Trophoblast cell (in vitro differentiated cells and primary cell): Measurements from ENCODE around the gene CEP41.

Experiments used
- DNase-seq, 2 donors: peaks; one replicate each; pipeline ENCODE4 v3.0.0-alpha.2; 2016
- H2AFZ ChIP-seq: 2 replicates; pipeline ENCODE4 v1.6.1; 2013; ENCODE audit warnings: low read length, moderate library complexity, mild to moderate bottlenecking; ENCODE audit not compliant: insufficient read depth, poor library complexity
- H2AK5ac ChIP-seq: 2 replicates; pipeline ENCODE4 v1.6.1; 2013; ENCODE audit warnings: mild to moderate bottlenecking, low read length
- H2BK120ac ChIP-seq: 2 replicates; pipeline ENCODE4 v1.6.1; 2013; ENCODE audit warnings: low read length, mild to moderate bottlenecking, moderate library complexity; ENCODE audit not compliant: insufficient read depth, poor library complexity
- H2BK12ac ChIP-seq: 2 replicates; pipeline ENCODE4 v1.6.1; 2013; ENCODE audit warnings: mild to moderate bottlenecking, low read length, moderate library complexity
- H2BK5ac ChIP-seq: 2 replicates; pipeline ENCODE4 v1.6.1; 2013; ENCODE audit warnings: low read length, low read depth, moderate library complexity, mild to moderate bottlenecking; ENCODE audit not compliant: poor library complexity
- H3K14ac ChIP-seq: 2 replicates; pipeline ENCODE4 v1.6.1; 2013; ENCODE audit warnings: mild to moderate bottlenecking, low read length
- H3K18ac ChIP-seq: 2 replicates; pipeline ENCODE4 v1.6.1; 2013; ENCODE audit warnings: mild to moderate bottlenecking, low read length
- H3K23ac ChIP-seq: 2 replicates; pipeline ENCODE4 v1.6.1; 2013; ENCODE audit warnings: low read length
- H3K27ac ChIP-seq: 2 replicates; pipeline ENCODE4 v1.5.1; 2013; ENCODE audit warnings: low read depth, mild to moderate bottlenecking, inconsistent platforms, low read length, moderate library complexity
- H3K27me3 ChIP-seq: 2 replicates; pipeline ENCODE4 v1.6.1; 2013; ENCODE audit warnings: inconsistent platforms, mild to moderate bottlenecking, low read length, moderate library complexity; ENCODE audit not compliant: insufficient read depth
- H3K36me3 ChIP-seq, 2 experiments: 1 replicate in 1 of 2; 2 replicates in 1 of 2; pipeline ENCODE4 v1.6.1; 2013; ENCODE audit warnings: low read length in 2 of 2, mild to moderate bottlenecking in 2 of 2, moderate library complexity in 1 of 2; ENCODE audit not compliant: insufficient read depth in 2 of 2, control insufficient read depth in 1 of 2
- H3K4ac ChIP-seq: 2 replicates; pipeline ENCODE4 v1.6.1; 2013; ENCODE audit warnings: low read depth, mild to moderate bottlenecking, low read length, moderate library complexity
- H3K4me1 ChIP-seq, 2 experiments: 1 replicate in 1 of 2; 2 replicates in 1 of 2; pipeline ENCODE4 v1.6.1; 2013; ENCODE audit warnings: low read length in 2 of 2, mild to moderate bottlenecking in 2 of 2, moderate library complexity in 1 of 2; ENCODE audit not compliant: insufficient read depth in 2 of 2, control insufficient read depth in 1 of 2
- H3K4me2 ChIP-seq: 2 replicates; pipeline ENCODE4 v1.6.1; 2013; ENCODE audit warnings: inconsistent platforms, mild to moderate bottlenecking, low read length, moderate library complexity
- H3K4me3 ChIP-seq: 2 replicates; pipeline ENCODE4 v1.5.1; 2013; ENCODE audit warnings: mild to moderate bottlenecking, low read depth, low read length, inconsistent platforms
- H3K79me1 ChIP-seq: one replicate; pipeline ENCODE4 v1.6.1; 2013; ENCODE audit warnings: low read length
- H3K79me2 ChIP-seq: 2 replicates; pipeline ENCODE4 v1.6.1; 2013; ENCODE audit warnings: low read length, mild to moderate bottlenecking; ENCODE audit not compliant: control insufficient read depth, insufficient read depth, poor library complexity
- H3K9ac ChIP-seq: 2 replicates; pipeline ENCODE4 v1.6.1; 2013; ENCODE audit warnings: mild to moderate bottlenecking, low read length
- H3K9me3 ChIP-seq: 2 replicates; pipeline ENCODE4 v1.6.1; 2013; ENCODE audit warnings: low read depth, mild to moderate bottlenecking, control low read depth, inconsistent platforms, low read length; ENCODE audit not compliant: insufficient read depth
- H4K12ac ChIP-seq: 2 replicates; pipeline ENCODE4 v1.6.1; 2013; ENCODE audit warnings: low read depth, mild to moderate bottlenecking, low read length, moderate library complexity
- H4K8ac ChIP-seq: 2 replicates; pipeline ENCODE4 v1.6.1; 2013; ENCODE audit warnings: low read depth, mild to moderate bottlenecking, low read length, moderate library complexity
- H4K91ac ChIP-seq: one replicate; pipeline ENCODE4 v1.6.1; 2013; ENCODE audit warnings: low read depth, mild to moderate bottlenecking, low read length, moderate library complexity
- WGBS: extraction: QIAGEN DNeasy Blood & Tissue Kit; methylation state at CpG from one replicate; pipeline ENCODE4 v1.1.7; 2013; ENCODE audit warnings: missing lambda C conversion rate; ENCODE audit not compliant: insufficient read length, insufficient coverage; ENCODE audit errors: extremely low coverage; 5-methylcytosine and 5-hydroxymethylcytosine counted together

The CEP41 gene

DNA sequence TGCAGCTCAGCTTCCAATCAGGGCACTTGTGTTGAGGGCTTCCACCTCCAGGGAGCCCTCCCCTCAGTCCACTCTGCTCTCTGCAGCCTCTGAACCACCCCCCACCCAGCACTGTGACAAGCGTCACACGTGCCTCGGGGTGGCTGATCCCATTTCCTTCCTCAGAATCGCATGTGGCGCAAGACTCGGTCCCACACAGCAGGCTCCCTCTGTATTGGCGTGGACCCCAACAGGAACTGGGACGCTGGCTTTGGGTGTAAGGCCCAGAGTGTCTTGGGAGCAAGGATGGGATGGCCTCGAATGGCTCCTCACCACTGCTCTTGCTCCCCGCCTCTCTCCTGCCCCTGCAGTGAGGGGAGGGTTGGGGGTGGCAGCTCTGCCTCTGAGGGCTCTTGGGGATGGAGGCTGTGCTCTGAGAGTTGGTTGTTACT is 56.4 kb downstream of the CEP41 start:
- DNase-seq, result no peak
- Histone ChIP-seq H4K91ac (no peak overlapping the region), H2BK12ac (no peak overlapping the region), H3K23ac (no peak overlapping the region), H3K4me3 (no peak overlapping the region), H2BK5ac (no peak overlapping the region), H3K4me1 (peaks cover 9 to 12% of the 10 kb centered on the region in 2 experiments), H3K4me2 (no peak overlapping the region), H3K9ac (no peak overlapping the region), H2AK5ac (no peak overlapping the region), H3K9me3 (peaks cover 5% of the 10 kb centered on the region), H3K18ac (no peak overlapping the region), H2BK120ac (no peak overlapping the region), H3K14ac (no peak overlapping the region), H2AFZ (no peak overlapping the region), H3K79me1 (peaks cover 11% of the 10 kb centered on the region), H3K79me2 (no peaks in the 10 kb centered on the region), H4K12ac (no peak overlapping the region), H3K4ac (no peak overlapping the region), H3K36me3 (no peaks in the 10 kb centered on the region), H3K27me3 (no peaks in the 10 kb centered on the region), H4K8ac (no peak overlapping the region), H3K27ac (no peak overlapping the region)
- no CpG with 5 or more reads among the region's 10 CpGs for WGBS

DNA sequence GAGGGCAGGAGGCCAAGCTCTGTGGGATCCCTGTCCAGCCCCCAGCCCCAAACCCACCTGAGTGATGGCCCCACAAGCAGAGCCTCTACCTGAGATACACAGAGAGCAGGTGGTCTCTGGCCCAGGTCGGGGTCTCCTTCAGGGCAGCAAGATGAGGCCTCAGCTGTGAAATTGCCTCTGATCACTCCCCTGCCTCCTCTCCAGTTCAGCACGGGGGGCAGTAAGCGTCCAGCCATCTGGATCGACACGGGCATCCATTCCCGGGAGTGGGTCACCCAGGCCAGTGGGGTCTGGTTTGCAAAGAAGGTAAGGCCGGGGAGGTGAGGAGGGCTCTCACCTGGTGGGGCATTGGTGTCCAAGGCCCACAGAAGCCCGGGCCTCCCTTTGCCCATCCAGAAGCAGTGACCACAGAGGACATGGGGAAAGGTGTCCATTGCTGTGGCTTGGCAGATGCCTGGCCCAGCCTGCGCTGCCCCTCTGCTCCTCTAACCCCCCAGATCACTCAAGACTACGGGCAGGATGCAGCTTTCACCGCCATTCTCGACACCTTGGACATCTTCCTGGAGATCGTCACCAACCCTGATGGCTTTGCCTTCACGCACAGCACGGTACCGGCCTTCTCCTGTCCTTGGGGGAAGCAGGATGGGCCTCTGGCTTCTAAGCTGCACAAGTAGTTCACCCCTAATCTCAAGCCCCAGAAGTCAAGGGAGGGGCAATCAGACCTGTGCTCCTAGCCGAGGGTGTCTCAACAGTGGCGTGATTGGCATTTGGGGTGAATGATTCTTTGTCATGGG is 57.4 kb downstream of the CEP41 start:
- H2AFZ ChIP-seq, result no peak overlapping the region
- H3K18ac ChIP-seq, result no peak overlapping the region
- peaks cover 5% of the 10 kb centered on the region for H3K9me3 ChIP-seq
- H3K27me3 ChIP-seq, result no peaks in the 10 kb centered on the region
- H3K4me2 ChIP-seq, result no peak overlapping the region
- no CpG with 5 or more reads among the region's 18 CpGs for WGBS
- H3K23ac ChIP-seq, result no peak overlapping the region
- H3K4ac ChIP-seq, result no peak overlapping the region
- H3K36me3 ChIP-seq, result no peaks in the 10 kb centered on the region
- H2AK5ac ChIP-seq, result no peak overlapping the region
- H4K12ac ChIP-seq, result no peak overlapping the region
- no peak overlapping the region for H4K91ac ChIP-seq
- H2BK5ac ChIP-seq, result no peak overlapping the region
- H3K27ac ChIP-seq, result no peak overlapping the region
- no peak overlapping the region for H2BK120ac ChIP-seq
- H3K4me1 ChIP-seq, result peaks cover 9 to 18% of the 10 kb centered on the region in 2 experiments
- H3K79me1 ChIP-seq, result peaks cover 16% of the 10 kb centered on the region
- H3K4me3 ChIP-seq, result no peak overlapping the region
- no peaks in the 10 kb centered on the region for H3K79me2 ChIP-seq
- DNase-seq, result no peak
- no peak overlapping the region for H3K9ac ChIP-seq
- H2BK12ac ChIP-seq, result no peak overlapping the region
- no peak overlapping the region for H4K8ac ChIP-seq
- no peak overlapping the region for H3K14ac ChIP-seq

DNA sequence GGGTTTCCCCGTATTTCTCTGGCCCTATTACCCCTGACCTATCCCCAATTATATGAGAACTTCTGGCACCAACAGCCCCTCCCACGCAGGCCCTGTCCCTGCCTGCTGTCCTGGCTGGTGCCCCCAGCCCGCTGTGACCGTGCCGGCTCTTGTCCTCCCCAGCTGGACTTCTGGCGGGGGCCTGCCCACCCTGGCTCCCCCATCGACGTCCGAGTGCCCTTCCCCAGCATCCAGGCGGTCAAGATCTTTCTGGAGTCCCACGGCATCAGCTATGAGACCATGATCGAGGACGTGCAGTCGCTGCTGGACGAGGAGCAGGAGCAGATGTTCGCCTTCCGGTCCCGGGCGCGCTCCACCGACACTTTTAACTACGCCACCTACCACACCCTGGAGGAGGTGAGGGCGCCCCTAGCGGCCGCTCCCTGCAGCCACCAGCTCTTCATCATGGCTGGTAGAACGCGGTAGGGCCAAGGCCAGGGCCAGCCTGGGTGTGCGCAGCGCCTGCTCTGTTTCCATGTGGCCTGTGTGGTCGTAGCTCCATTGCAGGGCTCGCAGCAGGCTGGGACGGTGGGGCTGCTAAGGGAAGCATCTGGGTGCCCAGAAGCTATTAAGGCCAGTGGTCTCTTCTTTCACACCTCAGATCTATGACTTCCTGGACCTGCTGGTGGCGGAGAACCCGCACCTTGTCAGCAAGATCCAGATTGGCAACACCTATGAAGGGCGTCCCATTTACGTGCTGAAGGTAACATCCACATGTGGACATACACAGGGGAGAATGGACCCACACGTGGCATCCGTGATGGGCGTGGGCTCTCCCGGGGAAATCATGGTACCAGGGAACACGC is 59.1 kb downstream of the CEP41 start:
- H3K9ac ChIP-seq, result no peak overlapping the region
- H3K14ac ChIP-seq, result no peak overlapping the region
- no peak for DNase-seq
- peak overlapping the region; percentile 3 for H4K91ac ChIP-seq
- H3K27me3 ChIP-seq, result no peaks in the 10 kb centered on the region
- no peak overlapping the region for H3K4me3 ChIP-seq
- H4K12ac ChIP-seq, result no peak overlapping the region
- H3K79me2 ChIP-seq, result no peaks in the 10 kb centered on the region
- H2AK5ac ChIP-seq, result peak overlapping the region; percentile 25
- no peak overlapping the region for H3K4me2 ChIP-seq
- H2BK5ac ChIP-seq, result no peak overlapping the region
- H3K9me3 ChIP-seq, result peaks cover 12% of the 10 kb centered on the region
- H2BK120ac ChIP-seq, result no peak overlapping the region
- H3K23ac ChIP-seq, result no peak overlapping the region
- H3K27ac ChIP-seq, result no peak overlapping the region
- H3K79me1 ChIP-seq, result peaks cover 14% of the 10 kb centered on the region
- no CpG with 5 or more reads among the region's 41 CpGs for WGBS
- no peak overlapping the region for H3K18ac ChIP-seq
- H3K36me3 ChIP-seq, result no peaks in the 10 kb centered on the region
- H3K4ac ChIP-seq, result no peak overlapping the region
- peak overlapping the region; percentile 73 for H2BK12ac ChIP-seq
- H3K4me1 ChIP-seq, result peaks cover 9 to 18% of the 10 kb centered on the region in 2 experiments
- no peak overlapping the region for H4K8ac ChIP-seq
- H2AFZ ChIP-seq, result no peak overlapping the region

DNA sequence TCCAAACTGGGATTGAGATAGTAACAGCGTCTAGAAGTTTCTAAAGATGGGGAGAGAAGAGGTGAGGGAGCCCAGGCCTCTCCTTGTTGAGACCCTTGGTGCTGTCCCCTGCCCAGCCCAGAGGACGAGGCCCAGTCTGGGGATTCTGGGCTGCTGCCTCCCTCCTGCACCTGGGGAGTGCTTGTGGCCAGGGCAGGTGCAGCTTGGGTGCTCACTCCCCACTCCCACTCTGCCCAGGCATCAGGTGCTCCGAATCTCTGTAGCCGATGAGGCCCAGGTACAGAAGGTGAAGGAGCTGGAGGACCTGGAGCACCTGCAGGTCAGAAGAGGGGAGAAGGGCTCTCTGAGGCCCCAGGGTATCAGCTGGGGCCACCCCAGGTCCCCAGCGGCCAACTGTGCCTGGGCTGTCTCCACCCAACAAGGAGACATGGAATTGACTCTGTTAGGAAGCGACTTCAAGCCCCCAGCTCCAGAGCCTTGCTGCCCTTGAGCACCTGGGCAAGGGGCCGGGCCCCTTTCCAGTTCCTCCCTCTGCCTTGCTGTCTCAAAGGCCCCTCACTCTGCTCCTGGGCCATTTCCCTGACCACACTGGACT is 59.9 kb downstream of the CEP41 start:
- Histone ChIP-seq H2AFZ (peak overlapping the region; percentile 8), H3K23ac (no peak overlapping the region), H4K91ac (peak overlapping the region; percentile 23), H3K14ac (peak overlapping the region; percentile 37), H4K12ac (no peak overlapping the region), H3K79me1 (peaks cover 14% of the 10 kb centered on the region), H2BK5ac (no peak overlapping the region), H3K9me3 (peaks cover 14% of the 10 kb centered on the region), H2BK12ac (peak overlapping the region; percentile 73), H2AK5ac (peak overlapping the region; percentile 56), H3K27ac (no peak overlapping the region), H3K4me1 (peaks cover 9 to 18% of the 10 kb centered on the region in 2 experiments), H4K8ac (no peak overlapping the region), H2BK120ac (no peak overlapping the region), H3K9ac (no peak overlapping the region), H3K4me3 (no peak overlapping the region), H3K36me3 (no peaks in the 10 kb centered on the region), H3K4me2 (no peak overlapping the region), H3K27me3 (no peaks in the 10 kb centered on the region), H3K79me2 (no peaks in the 10 kb centered on the region), H3K18ac (peak overlapping the region; percentile 19), H3K4ac (no peak overlapping the region)
- DNase-seq, result no peak
- WGBS, result no CpG with 5 or more reads among the region's 7 CpGs
